ENCODE results near the gene ABLIM1.

The ABLIM1 gene

GRCh38 chr10:114402871-114403540 lies 255.1 kb downstream of the ABLIM1 start:
- no peak for DNase-seq (ENCODE audit: low read depth)
- no peak overlapping the region for H3K4me3 ChIP-seq (replicated peaks; ENCODE audit: low read depth, low read length)
- no peak for TF ChIP-seq CTCF (IDR thresholded peaks at IDR 0.05; ENCODE audit: low read length, missing control alignments)

GRCh38 chr10:114402233-114402632 lies 255.8 kb downstream of the ABLIM1 start:
- DNase-seq (ENCODE audit: low read depth) = no peak
- TF ChIP-seq CTCF (IDR thresholded peaks at IDR 0.05; ENCODE audit: low read length, missing control alignments) = no peak
- no peak overlapping the region for H3K4me3 ChIP-seq (replicated peaks; ENCODE audit: low read depth, low read length)

- DNase-seq (ENCODE audit: low read depth) = peak; percentile 61
- H3K4me3 ChIP-seq (replicated peaks; ENCODE audit: low read depth, low read length) = no peak overlapping the region
- TF ChIP-seq CTCF (IDR thresholded peaks at IDR 0.05; ENCODE audit: low read length, missing control alignments) = no peak
Measured at GRCh38 chr10:114401195-114401791, 256.8 kb downstream of the ABLIM1 start.

GRCh38 chr10:114400091-114400490 lies 258.0 kb downstream of the ABLIM1 start:
- no peak for DNase-seq (ENCODE audit: low read depth)
- H3K4me3 ChIP-seq (replicated peaks; ENCODE audit: low read depth, low read length) = no peak overlapping the region
- no peak for TF ChIP-seq CTCF (IDR thresholded peaks at IDR 0.05; ENCODE audit: low read length, missing control alignments)

GRCh38 chr10:114399576-114399975 lies 258.5 kb downstream of the ABLIM1 start:
- no peak overlapping the region for H3K4me3 ChIP-seq (replicated peaks; ENCODE audit: low read depth, low read length)
- no peak for DNase-seq (ENCODE audit: low read depth)
- TF ChIP-seq CTCF (IDR thresholded peaks at IDR 0.05; ENCODE audit: low read length, missing control alignments) = no peak

- no peak overlapping the region for H3K4me3 ChIP-seq (replicated peaks; ENCODE audit: low read depth, low read length)
- no peak for DNase-seq (ENCODE audit: low read depth)
- no peak for TF ChIP-seq CTCF (IDR thresholded peaks at IDR 0.05; ENCODE audit: low read length, missing control alignments)
Measured at GRCh38 chr10:114398587-114399331, 259.3 kb downstream of the ABLIM1 start.

Measured in fibroblast of pulmonary artery (primary cell).